ENCODE data around the gene VWA8.
"Not testable (repeated sequence)": the region's sequence is repeated elsewhere in the genome, so short reads cannot be mapped to it uniquely, and the experiment has no call there.

Gene VWA8

GRCh38 chr13:41680900-41681299 lies 280.0 kb downstream of the VWA8 start:
- DNase-seq: no peak

GRCh38 chr13:41678848-41679247 lies 282.1 kb downstream of the VWA8 start:
- DNase-seq: no peak

GRCh38 chr13:41678249-41678648 lies 282.7 kb downstream of the VWA8 start:
- no peak for DNase-seq

GRCh38 chr13:41675306-41675705 lies 285.6 kb downstream of the VWA8 start:
- DNase-seq: no peak

GRCh38 chr13:41674246-41674645 lies 286.7 kb downstream of the VWA8 start:
- DNase-seq: no peak

- DNase-seq: no peak
These were observed 287.3 kb downstream of the VWA8 start for GRCh38 chr13:41673640-41674039.

- DNase-seq: no peak
These were observed 290.0 kb downstream of the VWA8 start for GRCh38 chr13:41670873-41671443.

GRCh38 chr13:41668130-41668757 lies 292.7 kb downstream of the VWA8 start:
- no peak for DNase-seq

GRCh38 chr13:41666644-41667043 lies 294.3 kb downstream of the VWA8 start:
- DNase-seq: no peak

GRCh38 chr13:41660411-41660810 lies 300.5 kb downstream of the VWA8 start:
- no peak for DNase-seq

- DNase-seq: no peak
These were observed 302.8 kb downstream of the VWA8 start for GRCh38 chr13:41658057-41658661.

GRCh38 chr13:41655997-41656396 lies 304.9 kb downstream of the VWA8 start:
- DNase-seq: no peak

- no peak for DNase-seq
These were observed 306.1 kb downstream of the VWA8 start for GRCh38 chr13:41654796-41655195.

- DNase-seq: no peak
These were observed 308.1 kb downstream of the VWA8 start for GRCh38 chr13:41652735-41653361.

GRCh38 chr13:41651413-41652058 lies 309.4 kb downstream of the VWA8 start:
- no peak for DNase-seq

- DNase-seq: no peak
These were observed 310.2 kb downstream of the VWA8 start for GRCh38 chr13:41650706-41651105.

- DNase-seq: no peak
These were observed 311.2 kb downstream of the VWA8 start for GRCh38 chr13:41649659-41650058.

GRCh38 chr13:41648314-41648935 lies 312.5 kb downstream of the VWA8 start:
- no peak for DNase-seq

- DNase-seq: not testable (repeated sequence)
These were observed 313.1 kb downstream of the VWA8 start for GRCh38 chr13:41647699-41648313.

- DNase-seq: no peak
These were observed 315.6 kb downstream of the VWA8 start for GRCh38 chr13:41645331-41645730.

GRCh38 chr13:41644742-41645141 lies 316.2 kb downstream of the VWA8 start:
- DNase-seq: no peak

GRCh38 chr13:41643507-41643906 lies 317.4 kb downstream of the VWA8 start:
- DNase-seq: no peak

GRCh38 chr13:41641961-41642360 lies 318.9 kb downstream of the VWA8 start:
- no peak for DNase-seq
